GM18951 (cell line): ENCODE measurements around the gene PMVK.

Experiments used
- POLR2A ChIP-seq: IDR thresholded peaks from 4 replicates; pipeline ENCODE4 v1.6.1; 2011; ENCODE audit warnings: mild to moderate bottlenecking; ENCODE audit not compliant: insufficient read length, insufficient read depth; ENCODE audit errors: extremely low read depth
- in situ Hi-C: fragments of 300-500 bp; cut with MboI; formaldehyde crosslinking; loops from one replicate; pipeline ENCODE4 v1.12.0; 2022; ENCODE audit warnings: low sequenced_read_pairs, mixed read lengths, inconsistent platforms; ENCODE audit not compliant: unreplicated experiment

Gene PMVK

DNA sequence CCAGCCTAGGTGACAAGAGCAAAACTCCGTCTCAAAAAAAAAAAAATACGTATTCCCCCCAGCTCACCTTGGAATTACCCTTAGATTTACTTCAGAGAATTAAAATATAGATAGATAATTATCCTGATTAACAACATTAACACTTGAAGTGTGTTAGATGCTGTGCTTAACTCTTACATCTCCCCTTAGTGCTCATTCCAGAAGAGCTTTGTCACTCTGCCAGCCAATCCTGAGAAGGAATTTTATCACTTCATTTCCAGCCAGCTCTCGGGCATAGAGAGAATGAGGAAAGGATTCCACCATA is 35.6 kb upstream of the PMVK start:
- in situ Hi-C loops = no loop called here
- no peak for TF ChIP-seq POLR2A

DNA sequence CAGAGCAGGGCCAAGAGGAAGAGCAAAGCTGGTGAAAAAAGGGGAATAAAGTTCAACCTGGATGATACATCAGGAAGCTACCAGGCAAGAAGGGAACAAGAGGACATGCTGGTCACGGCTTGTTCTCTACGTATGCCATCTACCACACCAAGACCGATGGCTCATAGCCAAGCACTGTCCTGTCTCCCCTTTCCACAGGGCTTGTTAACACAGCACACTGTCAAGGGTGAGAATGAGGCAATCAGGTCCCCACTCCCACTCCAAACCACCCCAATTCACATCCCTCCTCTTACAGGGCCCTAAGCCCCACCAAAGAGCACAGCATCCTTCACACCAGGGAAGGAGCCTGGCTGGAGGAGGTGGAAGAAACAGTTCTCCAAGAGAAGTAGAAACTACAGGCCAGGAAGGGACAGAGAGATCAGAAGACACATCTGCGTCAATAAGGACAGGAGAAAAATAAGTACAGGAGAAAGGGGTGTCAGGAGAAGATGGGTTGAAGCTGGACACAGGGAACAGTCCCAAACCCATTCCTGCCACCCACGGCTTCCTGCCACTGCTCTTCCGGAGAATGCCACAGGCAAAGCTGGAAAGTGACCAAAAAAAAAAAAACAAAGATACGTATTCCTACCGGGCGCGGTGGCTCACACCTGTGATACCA is 35.0 kb upstream of the PMVK start:
- in situ Hi-C loops = no loop called here
- TF ChIP-seq POLR2A = no peak

DNA sequence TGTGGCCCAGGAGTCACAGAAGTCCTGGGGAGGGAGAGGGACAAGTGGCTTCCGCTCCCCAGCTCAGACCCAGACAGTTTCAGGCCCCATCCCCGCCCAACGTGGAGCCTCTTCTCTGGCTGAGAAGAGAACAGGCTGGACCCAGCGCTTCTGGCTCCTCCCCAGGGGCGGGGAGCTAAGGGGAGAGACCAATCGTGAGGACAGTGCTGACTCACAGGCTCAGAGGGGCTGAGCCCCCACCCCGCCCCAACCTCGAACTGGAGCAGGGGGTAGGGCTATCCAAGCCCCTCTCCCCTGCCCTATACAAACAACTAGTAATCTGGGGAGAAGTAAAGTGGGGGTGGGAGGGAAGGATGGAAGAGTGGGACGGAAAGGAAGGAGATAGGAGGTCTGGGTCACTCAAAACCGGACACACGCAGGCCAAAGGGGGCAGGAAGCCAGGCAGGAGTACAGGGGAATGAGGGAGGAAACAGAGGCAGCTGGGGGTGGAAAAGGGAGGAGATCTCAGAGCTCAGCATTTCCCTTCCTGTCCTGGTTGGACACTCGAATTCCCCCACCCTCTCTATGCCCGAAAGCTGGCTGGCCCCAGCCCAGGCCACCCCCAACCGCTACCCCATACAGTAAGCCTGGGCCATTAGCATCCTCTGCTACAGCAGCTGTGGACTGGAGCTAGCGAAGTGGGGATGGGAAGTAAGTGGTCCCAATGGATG is 34.3 kb upstream of the PMVK start, which contains the start of gene SHC1:
TSS of gene SHC1 (minus strand) at position 117 of the 710 bp plus-strand sequence. CDS start 221 bp downstream, outside the sequence.
- in situ Hi-C loops = no loop called here
- TF ChIP-seq POLR2A = peak; percentile 34

GRCh38 chr1:154969860-154970452 is 33.4 kb upstream of the PMVK start:
- in situ Hi-C loops = no loop called here
- no peak for TF ChIP-seq POLR2A

DNA sequence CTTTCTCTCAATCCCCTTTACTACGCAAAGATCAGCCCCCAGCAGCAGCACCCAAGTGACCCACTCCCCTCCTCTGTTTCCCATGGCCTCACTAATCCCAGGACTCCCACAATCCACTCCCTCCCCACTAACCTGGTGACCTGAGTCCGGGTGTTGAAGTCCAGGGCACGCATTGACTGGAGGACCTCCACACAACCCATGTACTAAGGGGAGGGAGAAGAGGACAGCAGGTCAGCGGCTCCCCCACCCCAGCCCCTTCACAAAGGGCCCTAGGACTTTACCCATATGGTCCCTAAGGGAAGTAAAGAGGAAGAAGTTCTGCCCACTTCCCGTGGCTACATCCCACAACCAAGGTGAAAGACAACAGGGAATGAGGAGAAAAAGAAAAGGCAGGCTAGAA is 32.7 kb upstream of the PMVK start:
- in situ Hi-C loops = no loop called here
- TF ChIP-seq POLR2A = no peak

- in situ Hi-C loops = no loop called here
- TF ChIP-seq POLR2A = no peak
Observed at GRCh38 chr1:154968731-154969130, 32.2 kb upstream of the PMVK start.

DNA sequence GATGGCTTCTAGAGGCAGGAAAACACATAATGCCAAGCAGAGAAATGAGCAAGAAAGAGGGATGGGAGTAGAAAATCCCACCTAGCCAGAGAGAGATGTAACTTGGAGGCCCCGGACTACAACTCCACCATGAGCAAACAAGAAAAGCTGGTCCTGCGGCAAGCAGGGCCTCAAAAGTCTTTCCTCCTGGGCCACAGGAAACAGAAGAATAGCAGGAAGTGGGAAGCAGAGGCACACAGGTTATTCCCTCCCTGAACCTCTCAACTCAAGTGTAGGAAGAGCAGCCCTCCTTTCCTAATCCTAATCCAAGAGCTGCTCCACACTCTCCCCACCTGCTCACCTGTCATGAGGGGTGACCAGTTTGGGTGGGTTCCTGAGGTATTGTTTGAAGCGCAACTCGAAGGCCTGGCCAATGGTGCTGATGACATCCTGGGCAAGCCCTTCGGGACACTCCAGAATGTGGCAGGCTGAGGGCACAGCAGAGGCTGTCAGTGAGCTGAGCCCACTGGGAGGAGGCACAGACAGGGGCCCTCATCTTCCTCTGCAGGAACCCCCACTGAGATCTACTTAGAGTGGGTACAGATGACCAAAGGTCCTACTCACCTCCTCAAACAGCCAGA is 30.9 kb upstream of the PMVK start:
- in situ Hi-C loops = no loop called here
- no peak for TF ChIP-seq POLR2A

GRCh38 chr1:154966111-154966510 is 29.6 kb upstream of the PMVK start:
- no peak for TF ChIP-seq POLR2A
- in situ Hi-C loops = no loop called here

DNA sequence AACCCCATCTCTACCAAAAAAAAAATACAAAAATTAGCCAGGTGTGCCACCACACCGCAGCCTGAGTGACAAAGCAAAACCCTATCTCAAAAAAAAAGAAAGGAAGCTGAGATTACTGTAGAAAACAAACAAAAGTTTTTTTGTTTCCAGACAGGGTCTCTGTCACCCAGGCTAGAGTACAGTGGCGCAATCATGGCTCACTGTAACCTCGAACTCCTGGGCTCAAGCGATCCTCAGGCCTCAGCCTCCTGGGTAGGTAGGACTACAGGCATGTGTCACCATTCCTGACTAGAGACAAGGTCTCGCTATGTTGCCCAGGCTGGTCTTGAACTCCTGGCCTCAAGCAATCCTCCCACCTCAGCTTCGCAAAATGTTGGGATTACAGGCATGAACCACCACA is 27.8 kb upstream of the PMVK start:
- in situ Hi-C loops = no loop called here
- no peak for TF ChIP-seq POLR2A

GRCh38 chr1:154963643-154964042 is 27.1 kb upstream of the PMVK start:
- no peak for TF ChIP-seq POLR2A
- in situ Hi-C loops = no loop called here

DNA sequence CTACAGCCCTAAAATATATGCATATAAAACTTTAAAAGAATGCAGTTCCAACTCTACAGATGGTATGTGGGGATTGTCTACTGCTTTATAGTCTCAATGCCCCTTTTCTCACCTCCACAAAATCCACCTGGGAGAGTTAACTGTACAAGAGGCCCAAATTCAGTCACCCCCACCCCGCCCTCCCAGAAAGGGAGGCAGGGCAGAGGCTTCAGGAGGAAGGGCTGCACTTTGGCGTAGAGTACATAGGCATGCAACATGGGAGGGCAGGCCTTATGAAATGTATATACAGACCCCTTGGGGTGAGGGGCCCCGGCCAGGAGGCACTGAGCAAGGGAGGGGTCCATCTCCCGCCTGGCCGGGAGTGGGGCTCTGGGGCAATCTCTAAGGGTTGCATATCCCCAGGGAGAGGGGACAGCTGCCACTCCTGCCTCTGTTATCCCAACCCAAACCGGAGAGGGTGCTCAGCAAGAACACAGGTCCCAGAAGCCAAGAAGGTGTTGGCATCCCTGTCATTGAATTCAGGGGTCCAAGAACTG is 26.3 kb upstream of the PMVK start:
- TF ChIP-seq POLR2A = no peak
- in situ Hi-C loops = no loop called here

DNA sequence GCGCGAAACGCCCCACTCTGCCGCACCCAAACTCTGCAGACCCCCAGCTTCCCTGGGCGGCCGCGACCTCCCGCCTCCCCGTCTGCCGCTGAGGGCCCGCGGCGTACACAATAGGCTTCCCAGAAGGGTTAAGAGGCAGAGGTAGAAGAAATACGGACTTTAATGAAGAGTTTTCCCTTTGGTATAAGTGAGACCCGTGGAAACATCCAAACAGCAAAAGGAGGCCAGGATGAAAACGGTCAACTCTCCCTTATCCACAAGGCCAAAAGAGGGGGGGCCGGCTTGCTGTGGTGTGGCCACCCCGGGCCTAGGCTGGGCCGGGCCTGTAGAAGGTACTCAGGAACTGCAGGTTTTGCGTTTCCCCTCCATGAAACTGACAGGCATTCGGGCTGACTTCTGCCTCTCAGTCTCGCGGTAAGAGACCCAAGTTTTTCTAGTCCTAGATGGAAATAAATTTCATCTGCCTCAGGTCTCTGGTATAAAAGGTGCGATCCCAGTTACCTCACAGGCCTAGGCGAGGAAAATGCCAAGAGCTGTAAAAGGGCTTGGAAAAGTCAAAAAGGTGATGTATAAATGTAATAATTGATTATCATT is 25.7 kb upstream of the PMVK start:
- in situ Hi-C loops = no loop called here
- TF ChIP-seq POLR2A = no peak
